GM21367 (cell line): ENCODE data around the gene ESR1.

Experiments
- ATAC-seq: cut with Tn5 transposase; IDR thresholded peaks from one replicate; pipeline ENCODE4 v1.9.1; 2021; ENCODE audit not compliant: unreplicated experiment

ESR1 gene

DNA sequence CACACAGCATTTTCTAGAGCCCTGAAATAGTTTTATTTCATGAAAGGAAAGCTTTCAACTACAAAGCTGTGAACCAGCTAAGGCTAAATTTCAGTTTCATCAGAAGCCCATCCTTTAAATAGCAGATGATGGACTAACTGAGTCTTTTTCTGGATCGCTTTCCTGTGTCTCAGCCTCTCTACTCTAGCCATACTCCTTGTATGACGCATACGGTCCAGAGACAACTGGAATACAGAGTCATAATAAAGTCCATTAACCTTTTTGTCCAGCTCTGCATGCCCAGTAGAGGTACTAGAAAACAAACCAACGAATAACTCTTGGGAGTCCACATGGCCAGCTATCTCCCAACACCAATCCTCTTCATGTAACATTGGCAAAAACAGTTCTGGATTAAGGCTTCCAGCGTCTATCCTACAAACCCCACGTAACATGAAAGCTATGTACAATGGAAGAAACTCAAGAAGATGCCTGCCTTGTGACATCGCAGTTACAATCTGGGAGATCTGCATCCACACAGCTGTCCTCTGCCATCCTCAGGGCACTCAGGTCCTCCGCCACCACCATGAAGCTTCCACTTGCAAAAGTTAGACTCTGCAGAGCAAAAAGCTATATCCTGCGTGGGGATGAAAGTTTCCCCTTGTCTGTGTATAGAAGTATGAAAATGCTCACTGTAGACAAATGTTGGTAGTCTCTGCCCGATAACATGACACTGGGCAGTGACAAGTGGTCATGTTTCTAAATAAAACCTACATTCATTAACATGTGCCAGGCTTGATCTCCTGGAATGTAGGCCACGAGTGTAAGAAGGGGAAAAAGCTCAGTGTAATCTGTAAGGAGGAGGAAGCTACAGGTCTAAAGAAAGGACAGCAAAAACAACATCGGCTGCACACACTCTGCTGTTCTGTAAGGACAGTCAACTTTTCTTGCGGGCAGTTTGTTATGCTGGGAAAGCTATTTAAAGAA is 360.4 kb downstream of the ESR1 start:
- no peak for ATAC-seq

GRCh38 chr6:152170313-152170701 is 362.8 kb downstream of the ESR1 start:
- ATAC-seq = no peak

GRCh38 chr6:152170702-152171667 is 363.5 kb downstream of the ESR1 start:
- peak; percentile 97 for ATAC-seq

DNA sequence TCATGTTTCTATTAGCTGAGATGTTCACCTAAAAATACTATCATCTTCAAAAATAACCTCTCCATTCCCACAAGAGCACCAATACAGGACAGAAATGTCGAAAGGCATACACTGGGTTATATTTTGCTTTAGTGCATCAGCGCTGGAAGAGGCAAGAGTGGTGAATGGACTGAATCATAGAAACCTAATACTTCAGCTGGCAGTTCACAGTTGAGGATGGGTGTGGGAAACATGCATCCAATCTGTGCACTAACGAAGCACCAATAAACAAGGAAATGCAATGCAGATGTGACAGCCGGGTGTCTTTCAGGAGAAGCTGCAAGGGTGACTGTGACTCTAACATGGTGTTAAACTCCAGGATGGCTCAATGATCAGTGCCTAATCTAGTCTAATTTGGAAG is 365.8 kb downstream of the ESR1 start:
- no peak for ATAC-seq

DNA sequence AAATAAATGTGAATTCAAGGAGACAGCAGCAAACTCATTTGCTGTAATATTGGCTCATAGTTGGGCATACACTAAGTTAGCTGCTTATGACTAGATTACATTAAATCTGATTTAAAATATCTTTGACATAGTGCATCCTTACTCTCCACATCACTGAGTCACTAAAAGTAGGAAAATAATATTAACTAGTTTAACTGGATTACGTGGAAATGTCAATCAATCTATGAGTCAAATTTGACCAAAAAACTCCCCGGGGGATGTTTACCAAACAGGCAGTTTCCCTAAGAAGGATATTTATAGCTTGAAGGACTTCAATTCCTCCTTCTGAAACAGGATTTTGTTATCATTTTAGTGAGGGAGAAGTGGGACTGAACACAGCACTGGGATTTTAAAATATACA is 366.5 kb downstream of the ESR1 start:
- ATAC-seq = no peak

- ATAC-seq = no peak
Measured at GRCh38 chr6:152176268-152176667, 368.8 kb downstream of the ESR1 start.
